HepG2 (cell line): ENCODE measurements around the gene GRHPR. TPM values are rescaled to one million over a fixed set of nuclear protein-coding genes. Genes with fewer than 3 reads are reported as not detected.
A peak's percentile ranks its signal among the peaks of the same experiment; 100 is the strongest.

Source experiments
- AHDC1 ChIP-seq: sonication (generic); formaldehyde crosslinking; IDR thresholded peaks from 2 replicates; pipeline ENCODE4 v1.5.1; 2020; ENCODE audit warnings: mild to moderate bottlenecking, missing genetic modification reagents, borderline replicate concordance
- ARID5B ChIP-seq: IDR thresholded peaks from 2 replicates; pipeline ENCODE4 v1.4.0; 2020; ENCODE audit warnings: mild to moderate bottlenecking, missing genetic modification reagents
- ATF7-NPFF ChIP-seq: sonication (generic); formaldehyde crosslinking; IDR thresholded peaks from 2 replicates; pipeline ENCODE4 v1.8.1; 2023; ENCODE audit warnings: mild to moderate bottlenecking, low read depth, missing genetic modification reagents, moderate library complexity
- E2F2 ChIP-seq: sonication (generic); formaldehyde crosslinking; IDR thresholded peaks from 2 replicates; pipeline ENCODE4 v1.4.0; 2020; ENCODE audit warnings: missing genetic modification reagents, borderline replicate concordance
- ELF1 ChIP-seq: sonication (generic); formaldehyde crosslinking; IDR thresholded peaks from 2 replicates; pipeline ENCODE4 v1.4.0; 2020; ENCODE audit warnings: missing genetic modification reagents
- HNRNPH1 ChIP-seq: fragments of 200-400 bp; formaldehyde crosslinking; optimal IDR thresholded peaks from 2 replicates; pipeline ENCODE3; 2017; ENCODE audit warnings: mild to moderate bottlenecking, low read depth, low read length
- KDM5A ChIP-seq: fragments of 200-600 bp; sonication (generic); IDR thresholded peaks from 2 replicates; pipeline ENCODE4 v1.7.0; 2018; ENCODE audit warnings: antibody characterized with exemption, mild to moderate bottlenecking, low read length, borderline replicate concordance
- KMT2B ChIP-seq: IDR thresholded peaks from 2 replicates; pipeline ENCODE4 v1.6.1; 2016; ENCODE audit warnings: missing genetic modification reagents, missing compliant biosample characterization
- PTBP1 ChIP-seq: fragments of 200-400 bp; formaldehyde crosslinking; IDR thresholded peaks from 2 replicates; pipeline ENCODE4 v1.6.1; 2018; ENCODE audit warnings: low read length, low read depth; ENCODE audit not compliant: poor library complexity, severe bottlenecking
- TIGD3 ChIP-seq: sonication (generic); formaldehyde crosslinking; IDR thresholded peaks from 2 replicates; pipeline ENCODE4 v1.5.1; 2020; ENCODE audit warnings: mild to moderate bottlenecking, missing genetic modification reagents, borderline replicate concordance
- ZFP82 ChIP-seq: sonication (generic); formaldehyde crosslinking; IDR thresholded peaks from 2 replicates; pipeline ENCODE4 v1.5.1; 2020; ENCODE audit warnings: mild to moderate bottlenecking, missing genetic modification reagents, borderline replicate concordance
- ZNF660 ChIP-seq: sonication (generic); formaldehyde crosslinking; IDR thresholded peaks from 2 replicates; pipeline ENCODE4 v1.5.1; 2020; ENCODE audit warnings: mild to moderate bottlenecking, low read depth, missing genetic modification reagents, borderline replicate concordance
- ZNF704 ChIP-seq: sonication (generic); formaldehyde crosslinking; IDR thresholded peaks from 2 replicates; pipeline ENCODE4 v1.8.1; 2023; ENCODE audit warnings: mild to moderate bottlenecking, inconsistent platforms, moderate library complexity, missing genetic modification reagents, borderline replicate concordance
- polyA plus RNA-seq, 8 experiments: library from polyadenylated mRNA; depleted of rRNA in 3 of 8; stranded (reverse) in 7 of 8; unstranded in 1 of 8; fragments of >200 nt; fragmentation: Illumina TruSeq in 4 of 8; extraction: Trizol in 4 of 8; gene quantifications; 2 replicates each; pipeline versions ENCODE4 v1.2.1 to v1.2.3, GENCODE V29; 2011 to 2016; ENCODE audit warnings: low read depth in 4 of 8, missing spikeins in 1 of 8, mixed read lengths in 1 of 8; ENCODE audit not compliant: insufficient read depth in 1 of 8
- total RNA-seq, 5 experiments: library from RNA; depleted of rRNA; stranded (reverse); fragments of >200 nt; fragmentation: Illumina TruSeq; extraction: Trizol; gene quantifications; 2 replicates each; pipeline ENCODE4 v1.2.3, GENCODE V29; 2016; ENCODE audit warnings: low read depth in 1 of 5

Gene GRHPR
- total and polyA plus RNA-seq, 2 of the 13 experiments (the other 11 are each of a cell fraction or from before 2014, with no cell fraction given) = 113 to 115 TPM

GRCh38 chr9:37485389-37486255 is 63.1 kb downstream of the GRHPR start, which contains the start of gene POLR1E (continued):
- TF ChIP-seq ARID5B (0 out of 2 replicates have a peak, but pooled peaks have one; percentile 36), HNRNPH1 (no peak), KDM5A (peak; percentile 55; the same call in 1 of the 2 replicates), TIGD3 (CRISPR knock-in tag) (peak; percentile 54; the same call in 1 of the 2 replicates), E2F2 (peak; percentile 29; the same call in 1 of the 2 replicates), KMT2B (peak; percentile 58; the same call in 1 of the 2 replicates), ZNF660 (CRISPR knock-in tag) (no peak), ZNF704 (CRISPR knock-in tag) (no peak; the same call in 1 of the 2 replicates), ATF7-NPFF (CRISPR knock-in tag) (no peak), ELF1 (CRISPR knock-in tag) (peak; percentile 65), AHDC1 (CRISPR knock-in tag) (peak; percentile 30; the same call in 1 of the 2 replicates), PTBP1 (no peak), ZFP82 (CRISPR knock-in tag) (no peak)
